GM13977 (cell line): Measurements from ENCODE around the gene KRTAP4-8.
"Not testable (repeated sequence)": the region's sequence is repeated elsewhere in the genome, so short reads cannot be mapped to it uniquely, and the experiment has no call there.

ENCODE experiments used
- DNase-seq: peaks from one replicate; pipeline ENCODE4 v3.0.0; 2012; ENCODE audit warnings: low spot score
- in situ Hi-C: fragments of 300-500 bp; cut with MboI; formaldehyde crosslinking; loops from one replicate; pipeline ENCODE4 v1.12.0; 2022; ENCODE audit warnings: low sequenced_read_pairs, low pct_unique_long_range_greater_than_20kb, mixed read lengths, inconsistent platforms; ENCODE audit not compliant: unreplicated experiment
- TF ChIP-seq, protein P1 (sequence below): IDR thresholded peaks from 2 replicates; pipeline ENCODE4 v1.5.1; 2012; ENCODE audit warnings: mild to moderate bottlenecking, control low read depth; ENCODE audit not compliant: insufficient read depth; ENCODE audit errors: extremely low read depth, missing control alignments

KRTAP4-8 gene

DNA sequence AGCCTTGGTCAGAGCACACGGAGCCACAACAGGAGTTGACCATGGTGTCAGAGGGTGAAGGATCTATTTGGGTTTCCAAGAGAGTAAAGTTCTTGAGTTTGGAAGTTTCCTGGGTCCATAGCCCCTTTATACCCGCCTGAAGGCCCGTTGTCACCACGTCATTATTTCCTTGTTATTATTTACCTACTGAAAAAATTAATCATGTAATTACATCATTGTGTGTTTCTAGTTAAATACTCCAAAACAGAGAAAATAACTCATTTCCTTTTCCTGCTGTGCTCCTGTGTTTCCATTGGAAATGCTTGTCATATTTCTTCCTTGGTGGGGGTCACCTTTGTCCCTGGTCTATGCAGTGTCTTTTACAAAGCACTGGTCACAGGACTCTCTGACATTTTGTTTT lies at the start of gene KRTAP4-8:
Gene KRTAP4-8, minus strand, starts transcription at position 101 of the 400 bp plus-strand sequence. Its CDS starts 58 bp downstream, at position 43.
- TF ChIP-seq, protein P1, sequence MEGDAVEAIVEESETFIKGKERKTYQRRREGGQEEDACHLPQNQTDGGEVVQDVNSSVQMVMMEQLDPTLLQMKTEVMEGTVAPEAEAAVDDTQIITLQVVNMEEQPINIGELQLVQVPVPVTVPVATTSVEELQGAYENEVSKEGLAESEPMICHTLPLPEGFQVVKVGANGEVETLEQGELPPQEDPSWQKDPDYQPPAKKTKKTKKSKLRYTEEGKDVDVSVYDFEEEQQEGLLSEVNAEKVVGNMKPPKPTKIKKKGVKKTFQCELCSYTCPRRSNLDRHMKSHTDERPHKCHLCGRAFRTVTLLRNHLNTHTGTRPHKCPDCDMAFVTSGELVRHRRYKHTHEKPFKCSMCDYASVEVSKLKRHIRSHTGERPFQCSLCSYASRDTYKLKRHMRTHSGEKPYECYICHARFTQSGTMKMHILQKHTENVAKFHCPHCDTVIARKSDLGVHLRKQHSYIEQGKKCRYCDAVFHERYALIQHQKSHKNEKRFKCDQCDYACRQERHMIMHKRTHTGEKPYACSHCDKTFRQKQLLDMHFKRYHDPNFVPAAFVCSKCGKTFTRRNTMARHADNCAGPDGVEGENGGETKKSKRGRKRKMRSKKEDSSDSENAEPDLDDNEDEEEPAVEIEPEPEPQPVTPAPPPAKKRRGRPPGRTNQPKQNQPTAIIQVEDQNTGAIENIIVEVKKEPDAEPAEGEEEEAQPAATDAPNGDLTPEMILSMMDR = no peak
- in situ Hi-C loops = no loop called here
- DNase-seq = no peak

DNA sequence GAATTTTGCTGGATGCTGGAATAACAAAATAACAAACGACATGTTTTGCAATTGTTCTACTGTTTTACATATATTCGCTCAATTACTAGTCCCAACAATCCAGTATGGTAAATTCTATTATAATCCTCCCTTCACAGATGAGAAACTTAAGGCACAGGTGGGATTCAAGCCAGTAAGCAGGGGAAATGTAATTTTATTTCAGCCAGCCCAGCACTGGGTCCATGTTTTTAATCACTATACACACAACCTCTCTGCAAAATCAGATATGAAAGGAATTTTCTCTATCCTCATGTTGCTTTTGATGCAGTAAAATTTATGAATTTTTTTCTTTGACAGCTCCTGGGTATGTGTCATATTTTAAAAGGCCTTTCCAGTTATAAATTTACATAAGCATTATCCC lies 47.3 kb upstream of the KRTAP4-8 start:
- TF ChIP-seq, protein P1 = no peak
- DNase-seq = no peak
- in situ Hi-C loops = no loop called here

DNA sequence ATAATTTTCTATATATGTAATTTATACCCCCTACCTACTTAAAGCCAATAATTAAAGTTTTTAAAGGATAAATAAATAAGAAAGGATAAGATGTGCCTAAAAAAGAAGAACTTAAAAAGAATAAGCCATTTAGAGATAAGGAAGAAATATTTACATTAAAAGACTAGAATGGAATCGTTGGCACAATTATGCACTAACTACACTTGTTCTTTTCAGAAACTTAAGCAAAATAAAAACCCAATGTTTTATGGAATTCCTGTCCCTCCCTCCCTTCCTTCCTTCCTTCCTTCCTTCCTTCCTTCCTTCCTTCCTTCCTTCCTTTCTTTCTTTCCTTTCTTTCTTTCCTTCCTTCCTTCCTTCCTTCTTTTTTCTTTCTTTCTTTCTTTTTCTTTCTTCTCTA lies 46.9 kb upstream of the KRTAP4-8 start:
- TF ChIP-seq, protein P1 = no peak
- in situ Hi-C loops = no loop called here
- DNase-seq = no peak

DNA sequence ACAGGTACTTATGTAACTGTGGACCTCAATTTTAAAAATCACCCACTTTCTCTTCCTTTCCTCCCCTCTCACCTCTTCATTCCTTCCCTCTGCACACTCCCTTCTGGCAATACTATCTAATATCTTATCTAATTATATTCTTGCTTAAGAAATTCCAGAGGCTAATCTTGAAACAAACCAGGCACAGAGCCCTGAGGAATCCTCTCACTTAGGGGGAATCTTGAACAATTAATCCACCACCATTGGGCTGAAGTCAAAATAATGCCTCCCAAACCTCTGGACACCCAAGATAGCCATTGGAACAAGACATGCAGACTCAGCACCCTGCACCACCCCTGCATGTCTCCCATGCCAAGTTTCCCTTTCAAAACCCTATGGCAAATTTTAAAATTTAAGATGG lies 43.4 kb upstream of the KRTAP4-8 start:
- TF ChIP-seq, protein P1 = no peak
- DNase-seq = no peak
- in situ Hi-C loops = no loop called here

DNA sequence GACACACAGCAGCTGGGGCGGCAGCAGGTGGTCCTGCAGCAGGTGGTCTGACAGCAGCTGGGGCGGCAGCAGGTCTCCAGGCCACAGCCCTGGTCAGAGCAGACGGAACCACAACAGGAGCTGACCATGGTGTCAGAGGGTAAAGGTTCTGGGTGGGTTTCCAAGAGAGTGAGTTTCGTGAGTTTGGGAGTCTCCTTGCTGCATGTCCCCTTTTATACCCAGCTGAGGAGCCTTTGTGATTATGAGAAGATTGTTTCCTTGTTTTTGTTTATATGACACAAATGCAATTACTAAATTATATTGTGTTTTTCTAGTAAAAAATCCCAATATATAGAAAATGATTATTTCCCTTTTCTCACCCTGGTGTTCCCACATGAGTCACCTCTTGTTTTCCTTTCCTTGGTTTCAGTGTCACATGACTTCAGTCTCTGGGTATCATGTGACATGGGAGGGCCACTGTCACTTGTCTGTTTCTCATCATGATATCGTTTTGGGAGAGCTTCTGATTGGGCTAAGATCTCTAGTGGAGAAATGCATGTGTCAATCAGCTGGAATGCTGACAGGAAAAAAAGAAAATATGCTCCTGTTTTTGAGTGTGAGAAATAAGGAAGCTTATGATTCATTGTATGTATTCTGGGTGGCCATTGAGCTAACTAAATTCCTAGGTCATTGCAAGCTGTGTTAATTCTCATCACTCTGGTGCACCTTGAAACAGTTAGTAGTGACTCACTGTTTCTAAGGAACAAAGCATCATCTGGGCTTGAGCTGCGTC lies 42.6 kb upstream of the KRTAP4-8 start, which contains the start of gene KRTAP4-6:
Gene KRTAP4-6, minus strand, starts transcription at position 185 of the 772 bp plus-strand sequence. Its CDS starts 57 bp downstream, at position 128.
- in situ Hi-C loops = no loop called here
- TF ChIP-seq, protein P1 = no peak

DNA sequence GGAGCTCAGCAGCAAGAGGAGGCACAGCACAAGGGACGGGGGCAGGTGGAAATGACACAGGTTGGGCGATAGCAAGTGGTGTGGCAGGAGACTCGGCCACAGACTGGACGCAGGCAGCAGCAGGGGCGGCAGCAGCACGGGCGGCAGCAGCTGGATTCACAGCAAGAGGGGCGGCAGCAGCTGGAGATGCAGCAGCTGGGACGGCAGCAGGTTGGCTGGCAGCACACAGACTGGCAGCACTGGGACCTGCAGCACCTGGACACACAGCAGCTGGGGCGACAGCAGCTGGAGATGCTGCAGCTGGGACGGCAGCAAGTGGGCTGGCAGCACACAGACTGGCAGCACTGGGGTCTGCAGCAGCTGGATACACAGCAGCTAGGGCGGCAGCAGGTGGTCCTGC lies 41.9 kb upstream of the KRTAP4-8 start:
- not testable (repeated sequence) for DNase-seq

More for the DNA sequence above, 42.6 kb upstream of the KRTAP4-8 start, which contains the start of gene KRTAP4-6:
- no peak for DNase-seq

More for the DNA sequence above, 41.9 kb upstream of the KRTAP4-8 start:
- in situ Hi-C loops = not testable (repeated sequence)
